ENCODE data around the gene ROS1.

The ROS1 gene

GRCh38 chr6:117311726-117312125 lies 114.0 kb downstream of the ROS1 start:
- peaks cover 30% of the 10 kb centered on the region for H3K27me3 Mint-ChIP-seq
- H3K4me1 Mint-ChIP-seq = no peaks in the 10 kb centered on the region
- H3K27ac Mint-ChIP-seq (ENCODE audit: low read depth) = no peak overlapping the region
- H3K9me3 Mint-ChIP-seq = no peaks in the 10 kb centered on the region
- DNase-seq (ENCODE audit: low spot score in 2 of 2) (no peak), ATAC-seq (replicated peaks; ENCODE audit: extremely low read depth, poor library complexity, severe bottlenecking) (no peak)
- H3K4me3 Mint-ChIP-seq = no peak overlapping the region
- H3K36me3 Mint-ChIP-seq (ENCODE audit: insufficient read depth) = no peaks in the 10 kb centered on the region

- H3K4me3 Mint-ChIP-seq = no peak overlapping the region
- no peaks in the 10 kb centered on the region for H3K36me3 Mint-ChIP-seq (ENCODE audit: insufficient read depth)
- peaks cover 30% of the 10 kb centered on the region for H3K27me3 Mint-ChIP-seq
- H3K9me3 Mint-ChIP-seq = no peaks in the 10 kb centered on the region
- ATAC-seq (replicated peaks; ENCODE audit: extremely low read depth, poor library complexity, severe bottlenecking) (no peak), DNase-seq (ENCODE audit: low spot score in 2 of 2) (no peak)
- H3K4me1 Mint-ChIP-seq = no peaks in the 10 kb centered on the region
- no peak overlapping the region for H3K27ac Mint-ChIP-seq (ENCODE audit: low read depth)
Observed at GRCh38 chr6:117311310-117311709, 114.4 kb downstream of the ROS1 start.

- Mint-ChIP-seq H3K27ac (ENCODE audit: low read depth) (no peak overlapping the region), H3K9me3 (no peaks in the 10 kb centered on the region), H3K4me1 (no peaks in the 10 kb centered on the region), H3K4me3 (no peak overlapping the region), H3K27me3 (peaks cover 15% of the 10 kb centered on the region), H3K36me3 (ENCODE audit: insufficient read depth) (no peaks in the 10 kb centered on the region)
- no peak for DNase-seq (ENCODE audit: low spot score in 2 of 2)
- no peak for ATAC-seq (replicated peaks; ENCODE audit: extremely low read depth, poor library complexity, severe bottlenecking)
Observed at GRCh38 chr6:117309611-117310010, 116.1 kb downstream of the ROS1 start.

- ATAC-seq (replicated peaks; ENCODE audit: extremely low read depth, poor library complexity, severe bottlenecking) = no peak
- Mint-ChIP-seq H3K27ac (ENCODE audit: low read depth) (no peak overlapping the region), H3K4me1 (no peaks in the 10 kb centered on the region), H3K9me3 (no peaks in the 10 kb centered on the region), H3K27me3 (peaks cover 14% of the 10 kb centered on the region), H3K36me3 (ENCODE audit: insufficient read depth) (no peaks in the 10 kb centered on the region), H3K4me3 (no peak overlapping the region)
- DNase-seq (ENCODE audit: low spot score in 2 of 2) = no peak
Observed at GRCh38 chr6:117309069-117309468, 116.7 kb downstream of the ROS1 start.

GRCh38 chr6:117307655-117308054 lies 118.1 kb downstream of the ROS1 start:
- ATAC-seq (replicated peaks; ENCODE audit: extremely low read depth, poor library complexity, severe bottlenecking) = no peak
- Mint-ChIP-seq H3K4me1 (no peaks in the 10 kb centered on the region), H3K27me3 (peaks cover 19% of the 10 kb centered on the region), H3K27ac (ENCODE audit: low read depth) (no peak overlapping the region), H3K36me3 (ENCODE audit: insufficient read depth) (no peaks in the 10 kb centered on the region), H3K4me3 (no peak overlapping the region), H3K9me3 (no peaks in the 10 kb centered on the region)
- no peak for DNase-seq (ENCODE audit: low spot score in 2 of 2)

DNA sequence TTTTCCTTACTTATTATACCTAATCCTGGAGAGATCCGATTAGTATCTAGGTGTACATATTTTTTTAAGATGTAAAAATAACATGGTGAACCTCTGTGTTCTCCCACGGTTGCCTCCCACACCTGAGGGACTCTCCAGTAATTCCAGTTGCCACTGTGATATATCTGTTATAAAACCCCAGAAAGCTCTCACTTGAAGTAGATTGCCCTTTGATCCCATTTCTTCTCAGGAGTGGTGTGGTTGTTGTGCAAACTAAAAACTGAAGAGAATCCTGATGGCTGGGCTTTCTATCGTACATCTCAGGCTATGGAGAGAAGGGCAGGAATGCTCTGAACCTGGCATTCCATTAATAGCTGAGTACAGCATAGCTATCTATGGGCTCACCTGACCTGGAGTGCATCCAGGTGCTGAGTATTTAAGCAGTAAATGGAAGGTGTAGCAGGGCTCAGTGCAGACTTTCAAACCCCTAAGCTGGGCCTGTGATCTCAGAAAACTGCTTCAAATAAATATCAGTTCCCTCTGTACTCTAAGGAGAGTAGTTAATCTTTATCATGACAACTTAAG lies 119.4 kb downstream of the ROS1 start:
- Mint-ChIP-seq H3K4me3 (no peak overlapping the region), H3K27ac (ENCODE audit: low read depth) (no peak overlapping the region), H3K36me3 (ENCODE audit: insufficient read depth) (no peaks in the 10 kb centered on the region), H3K9me3 (no peaks in the 10 kb centered on the region), H3K4me1 (no peaks in the 10 kb centered on the region), H3K27me3 (peaks cover 9% of the 10 kb centered on the region)
- DNase-seq (ENCODE audit: low spot score in 2 of 2) (no peak), ATAC-seq (replicated peaks; ENCODE audit: extremely low read depth, poor library complexity, severe bottlenecking) (no peak)

DNA sequence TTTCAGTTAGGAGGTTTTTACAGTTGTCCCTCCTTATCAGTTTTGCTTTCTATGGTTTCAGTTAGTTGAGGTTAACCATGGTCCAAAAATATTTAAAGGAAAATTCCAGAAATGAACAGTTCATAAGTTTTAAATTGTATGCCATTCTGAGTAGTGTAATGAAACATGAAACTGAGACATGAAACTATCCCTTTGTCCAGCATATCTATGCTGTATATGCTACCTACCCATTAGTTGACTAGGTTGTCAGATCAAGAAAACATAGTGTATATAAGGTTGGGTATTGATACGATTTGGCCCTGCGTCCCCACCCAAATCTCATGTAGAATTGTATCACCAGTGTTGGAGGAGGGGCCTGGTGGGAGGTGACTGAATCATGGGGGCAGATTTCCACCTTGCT lies 121.3 kb downstream of the ROS1 start:
- Mint-ChIP-seq H3K36me3 (ENCODE audit: insufficient read depth) (no peaks in the 10 kb centered on the region), H3K4me3 (no peak overlapping the region), H3K27me3 (peaks cover 9% of the 10 kb centered on the region), H3K27ac (ENCODE audit: low read depth) (no peak overlapping the region), H3K4me1 (no peaks in the 10 kb centered on the region), H3K9me3 (no peaks in the 10 kb centered on the region)
- ATAC-seq (replicated peaks; ENCODE audit: extremely low read depth, poor library complexity, severe bottlenecking) (no peak), DNase-seq (ENCODE audit: low spot score in 2 of 2) (no peak)

GRCh38 chr6:117303323-117303722 lies 122.4 kb downstream of the ROS1 start:
- H3K36me3 Mint-ChIP-seq (ENCODE audit: insufficient read depth) = no peaks in the 10 kb centered on the region
- H3K27me3 Mint-ChIP-seq = peaks cover 9% of the 10 kb centered on the region
- no peak overlapping the region for H3K4me3 Mint-ChIP-seq
- no peak overlapping the region for H3K27ac Mint-ChIP-seq (ENCODE audit: low read depth)
- DNase-seq (ENCODE audit: low spot score in 2 of 2) = no peak
- H3K4me1 Mint-ChIP-seq = no peaks in the 10 kb centered on the region
- no peaks in the 10 kb centered on the region for H3K9me3 Mint-ChIP-seq
- no peak for ATAC-seq (replicated peaks; ENCODE audit: extremely low read depth, poor library complexity, severe bottlenecking)

GRCh38 chr6:117298941-117299340 lies 126.8 kb downstream of the ROS1 start:
- no peak for ATAC-seq (replicated peaks; ENCODE audit: extremely low read depth, poor library complexity, severe bottlenecking)
- DNase-seq (ENCODE audit: low spot score in 2 of 2) = no peak
- no peaks in the 10 kb centered on the region for H3K9me3 Mint-ChIP-seq
- no peaks in the 10 kb centered on the region for H3K4me1 Mint-ChIP-seq
- H3K27me3 Mint-ChIP-seq = peaks cover 9% of the 10 kb centered on the region
- H3K4me3 Mint-ChIP-seq = no peak overlapping the region
- H3K27ac Mint-ChIP-seq (ENCODE audit: low read depth) = no peak overlapping the region
- no peaks in the 10 kb centered on the region for H3K36me3 Mint-ChIP-seq (ENCODE audit: insufficient read depth)

DNA sequence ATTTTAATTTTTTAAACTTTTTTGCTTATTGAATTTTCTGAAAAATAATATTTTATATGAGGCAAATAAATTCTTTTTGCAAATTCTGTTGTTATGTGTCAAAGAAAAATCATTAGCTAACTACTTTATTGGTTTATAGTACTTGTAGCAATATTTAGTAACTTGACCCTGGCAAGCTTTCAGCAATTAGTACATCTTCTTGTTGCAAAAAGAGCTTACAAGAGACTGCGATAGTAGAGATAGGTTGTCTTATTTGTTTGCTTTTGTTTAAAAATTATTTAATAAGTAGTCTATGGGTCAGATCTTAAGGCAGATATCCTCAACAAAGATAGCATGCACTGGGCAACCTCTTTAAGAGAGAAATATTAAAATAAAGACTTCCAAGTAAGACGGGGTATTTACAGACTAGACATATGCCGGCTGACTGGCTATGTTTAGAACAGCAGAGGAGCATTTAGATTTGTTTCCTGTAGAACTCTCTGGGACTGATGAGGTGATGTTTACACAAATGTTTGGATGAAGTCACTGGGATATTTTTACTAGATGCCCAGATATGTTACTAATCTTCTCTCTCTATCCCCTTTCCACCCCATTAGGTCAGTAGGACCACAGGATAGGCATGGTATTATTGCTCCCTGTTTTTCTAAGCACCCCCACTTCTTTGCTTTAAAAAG lies 135.4 kb downstream of the ROS1 start:
- Mint-ChIP-seq H3K27me3 (peaks cover 17% of the 10 kb centered on the region), H3K4me3 (no peak overlapping the region), H3K27ac (ENCODE audit: low read depth) (no peak overlapping the region), H3K4me1 (no peaks in the 10 kb centered on the region), H3K36me3 (ENCODE audit: insufficient read depth) (no peaks in the 10 kb centered on the region), H3K9me3 (peaks cover 9% of the 10 kb centered on the region)
- DNase-seq (ENCODE audit: low spot score in 2 of 2) (no peak), ATAC-seq (replicated peaks; ENCODE audit: extremely low read depth, poor library complexity, severe bottlenecking) (no peak)

- no peak for DNase-seq (ENCODE audit: low spot score in 2 of 2)
- H3K36me3 Mint-ChIP-seq (ENCODE audit: insufficient read depth) = no peaks in the 10 kb centered on the region
- H3K4me1 Mint-ChIP-seq = no peaks in the 10 kb centered on the region
- H3K9me3 Mint-ChIP-seq = peaks cover 9% of the 10 kb centered on the region
- no peak overlapping the region for H3K4me3 Mint-ChIP-seq
- no peak for ATAC-seq (replicated peaks; ENCODE audit: extremely low read depth, poor library complexity, severe bottlenecking)
- H3K27me3 Mint-ChIP-seq = peaks cover 15% of the 10 kb centered on the region
- H3K27ac Mint-ChIP-seq (ENCODE audit: low read depth) = no peak overlapping the region
Observed at GRCh38 chr6:117288083-117288715, 137.5 kb downstream of the ROS1 start.

- Mint-ChIP-seq H3K9me3 (no peaks in the 10 kb centered on the region), H3K27ac (ENCODE audit: low read depth) (no peak overlapping the region), H3K36me3 (ENCODE audit: insufficient read depth) (no peaks in the 10 kb centered on the region), H3K27me3 (peaks cover 25% of the 10 kb centered on the region), H3K4me3 (no peak overlapping the region), H3K4me1 (no peaks in the 10 kb centered on the region)
- no peak for DNase-seq (ENCODE audit: low spot score in 2 of 2)
- ATAC-seq (replicated peaks; ENCODE audit: extremely low read depth, poor library complexity, severe bottlenecking) = no peak
Observed at GRCh38 chr6:117280922-117281321, 144.8 kb downstream of the ROS1 start.

DNA sequence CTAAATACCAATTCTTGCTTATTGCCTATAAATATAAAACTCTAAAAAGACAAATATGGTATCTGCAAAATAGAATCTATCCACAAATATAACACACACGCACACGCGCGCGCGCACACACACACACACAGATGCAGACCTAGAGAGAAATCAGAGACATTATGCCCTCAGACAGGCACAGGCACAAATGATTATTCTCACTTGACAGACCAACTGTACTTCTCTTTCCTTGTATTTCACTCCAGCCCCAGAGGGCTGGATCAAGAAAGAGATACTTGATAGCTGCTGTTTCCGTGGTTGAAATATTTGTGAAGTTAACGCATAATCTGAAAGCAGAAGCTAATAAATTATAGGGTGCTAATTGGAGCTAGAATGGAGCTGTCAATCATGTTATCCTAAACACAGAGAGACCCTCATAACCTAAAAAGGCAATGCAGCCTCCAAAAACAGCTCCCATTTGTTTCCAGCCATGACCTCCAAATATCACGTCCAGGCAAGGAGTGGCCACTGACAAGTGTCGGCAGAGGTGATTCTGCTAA lies 148.9 kb downstream of the ROS1 start:
- H3K27me3 Mint-ChIP-seq = peaks cover 50% of the 10 kb centered on the region
- no peak overlapping the region for H3K27ac Mint-ChIP-seq (ENCODE audit: low read depth)
- DNase-seq (ENCODE audit: low spot score in 2 of 2) = no peak
- no peaks in the 10 kb centered on the region for H3K36me3 Mint-ChIP-seq (ENCODE audit: insufficient read depth)
- H3K9me3 Mint-ChIP-seq = no peaks in the 10 kb centered on the region
- no peaks in the 10 kb centered on the region for H3K4me1 Mint-ChIP-seq
- ATAC-seq (replicated peaks; ENCODE audit: extremely low read depth, poor library complexity, severe bottlenecking) = no peak
- no peak overlapping the region for H3K4me3 Mint-ChIP-seq
